ENCODE results near the gene RHOT1.
"Not testable (repeated sequence)": the region's sequence is repeated elsewhere in the genome, so short reads cannot be mapped to it uniquely, and the experiment has no call there.

RHOT1 gene

DNA sequence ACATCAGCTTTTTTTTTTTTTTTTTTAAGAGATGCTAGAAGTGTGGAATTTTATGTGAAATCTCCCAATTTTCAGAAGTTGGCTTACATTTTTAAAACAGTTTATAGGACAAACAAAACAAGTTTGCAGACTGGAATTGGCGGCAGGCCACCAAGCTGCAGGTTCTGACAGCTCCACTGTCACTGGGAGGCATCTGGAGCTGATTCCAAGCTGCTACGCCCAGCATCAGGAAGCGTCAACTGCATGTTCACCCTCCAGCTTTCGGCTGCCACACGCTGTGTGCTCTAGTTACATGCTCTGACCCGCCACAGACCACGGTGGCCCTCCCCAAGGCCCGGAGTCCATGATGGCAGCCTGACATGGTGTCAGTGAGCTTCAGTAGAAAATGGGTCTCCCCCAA, 26.8 kb upstream of the RHOT1 start:
- not testable (repeated sequence) for H3K27ac Mint-ChIP-seq; H3K4me3 Mint-ChIP-seq; DNase-seq; H3K9me3 Mint-ChIP-seq; ATAC-seq; H3K27me3 Mint-ChIP-seq; H3K36me3 Mint-ChIP-seq (ENCODE audit: low read depth)
- peaks cover 14% of the 10 kb centered on the region for H3K4me1 Mint-ChIP-seq

DNA sequence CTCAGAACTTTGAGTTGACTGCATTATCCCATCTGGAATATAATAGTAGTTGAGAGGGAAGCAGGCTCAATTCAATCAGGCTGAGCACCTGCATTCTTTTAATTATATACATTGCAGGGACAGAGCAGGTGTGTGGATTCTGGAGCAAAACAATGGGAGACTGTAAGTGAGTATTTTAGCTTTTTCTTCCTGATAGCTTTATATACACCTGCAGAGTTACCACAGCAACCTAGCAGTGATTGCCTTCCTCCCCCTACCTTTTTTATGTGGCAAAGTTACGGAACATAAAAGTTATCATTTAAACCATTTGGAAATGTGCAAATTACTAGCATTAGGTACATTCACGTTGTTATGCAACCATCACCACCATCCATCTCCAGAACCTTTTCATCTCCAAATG, 25.4 kb upstream of the RHOT1 start:
- no peak overlapping the region for H3K4me3 Mint-ChIP-seq
- no peaks in the 10 kb centered on the region for H3K36me3 Mint-ChIP-seq (ENCODE audit: low read depth)
- peaks cover 14% of the 10 kb centered on the region for H3K4me1 Mint-ChIP-seq
- H3K27me3 Mint-ChIP-seq: no peaks in the 10 kb centered on the region
- H3K9me3 Mint-ChIP-seq: no peaks in the 10 kb centered on the region
- ATAC-seq (no peak), DNase-seq (no peak)
- H3K27ac Mint-ChIP-seq: no peak overlapping the region

DNA sequence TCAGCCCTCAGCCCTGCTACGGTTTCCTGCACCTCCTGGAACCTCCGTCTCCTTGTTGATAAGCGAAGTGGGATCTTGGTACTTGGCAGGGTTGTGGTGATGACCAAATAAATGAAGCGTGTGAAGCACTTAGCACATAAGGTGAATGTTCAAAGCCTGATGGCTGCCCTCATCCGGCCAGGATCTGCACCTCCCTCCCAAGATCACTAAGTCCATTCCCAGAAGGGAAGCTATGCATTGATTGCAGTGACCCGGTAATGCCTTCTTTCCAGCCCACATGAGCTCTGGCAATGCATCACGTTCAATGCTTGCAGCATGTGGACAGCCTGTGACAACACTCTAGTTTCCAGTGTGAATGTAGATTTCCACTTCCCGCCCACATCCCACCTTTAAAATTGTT, 24.9 kb upstream of the RHOT1 start:
- Mint-ChIP-seq H3K27me3 (no peaks in the 10 kb centered on the region), H3K27ac (no peak overlapping the region), H3K36me3 (ENCODE audit: low read depth) (no peaks in the 10 kb centered on the region), H3K4me1 (peaks cover 14% of the 10 kb centered on the region), H3K4me3 (no peak overlapping the region), H3K9me3 (no peaks in the 10 kb centered on the region)
- ATAC-seq: peak; percentile 36
- DNase-seq: no peak

DNA sequence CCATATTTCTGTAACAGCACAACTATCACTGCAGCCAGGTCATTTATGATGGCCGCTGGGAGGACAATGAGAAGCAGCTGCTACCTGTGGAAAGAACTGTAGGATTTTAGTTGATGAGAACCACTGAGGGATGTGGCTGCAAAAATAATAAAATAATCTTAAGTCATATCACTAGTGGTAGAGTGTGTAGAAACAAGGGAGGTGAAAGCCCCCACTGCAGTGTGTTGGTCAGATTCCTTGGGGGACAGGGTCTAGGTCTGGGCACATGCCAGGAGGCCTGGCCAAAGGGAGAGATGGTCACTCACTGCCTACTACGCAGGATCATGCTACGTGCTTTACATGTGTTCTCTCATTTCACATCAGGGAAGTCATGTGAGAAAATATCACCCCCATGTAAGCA, 24.2 kb upstream of the RHOT1 start:
- not testable (repeated sequence) for H3K27me3 Mint-ChIP-seq; H3K36me3 Mint-ChIP-seq (ENCODE audit: low read depth); DNase-seq; ATAC-seq; H3K4me3 Mint-ChIP-seq; H3K27ac Mint-ChIP-seq; H3K9me3 Mint-ChIP-seq
- peaks cover 14% of the 10 kb centered on the region for H3K4me1 Mint-ChIP-seq

DNA sequence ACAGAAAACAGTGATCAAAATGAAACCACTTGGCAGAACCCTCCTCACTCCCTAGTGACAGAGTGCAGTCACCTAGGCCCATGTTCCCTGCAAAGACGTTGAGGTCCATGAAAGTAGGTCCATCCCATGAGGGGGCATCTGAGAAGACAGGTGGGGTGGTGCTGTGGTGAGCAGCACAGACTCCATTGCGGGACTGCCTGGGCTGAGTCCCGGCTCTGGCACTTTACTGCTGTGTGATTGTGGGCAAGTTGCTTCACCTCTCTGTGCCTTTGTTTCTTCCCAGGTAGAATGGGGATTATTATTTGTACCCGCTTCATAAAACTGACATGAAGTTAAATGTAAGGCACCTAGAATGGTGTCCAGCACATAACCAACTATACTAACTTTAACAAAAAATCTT, 23.5 kb upstream of the RHOT1 start:
- ATAC-seq (no peak), DNase-seq (no peak)
- no peaks in the 10 kb centered on the region for H3K27me3 Mint-ChIP-seq
- no peak overlapping the region for H3K27ac Mint-ChIP-seq
- H3K36me3 Mint-ChIP-seq (ENCODE audit: low read depth): no peaks in the 10 kb centered on the region
- peaks cover 14% of the 10 kb centered on the region for H3K4me1 Mint-ChIP-seq
- H3K9me3 Mint-ChIP-seq: no peaks in the 10 kb centered on the region
- H3K4me3 Mint-ChIP-seq: no peak overlapping the region

DNA sequence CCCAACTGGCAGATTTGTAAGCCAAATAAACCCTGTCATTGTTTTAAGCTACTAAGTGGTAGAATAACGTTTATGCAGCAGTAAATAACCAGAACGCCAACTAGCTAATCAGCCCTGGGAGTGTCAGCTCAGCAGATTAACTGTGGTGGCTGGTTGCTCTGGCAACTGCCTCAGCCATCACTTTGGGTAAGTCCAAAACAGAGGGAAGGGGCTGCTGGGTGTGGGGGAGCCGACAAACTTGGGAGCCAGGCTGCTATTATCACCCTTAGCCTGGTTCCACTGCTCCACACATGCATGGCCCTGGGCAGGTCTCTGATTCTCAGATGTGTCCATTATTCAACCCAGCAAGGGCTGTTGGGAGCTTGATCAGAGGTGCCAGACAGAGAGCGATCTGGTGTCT, 22.2 kb upstream of the RHOT1 start:
- DNase-seq (no peak), ATAC-seq (no peak)
- H3K4me1 Mint-ChIP-seq: peaks cover 12% of the 10 kb centered on the region
- no peaks in the 10 kb centered on the region for H3K27me3 Mint-ChIP-seq
- H3K27ac Mint-ChIP-seq: no peak overlapping the region
- no peaks in the 10 kb centered on the region for H3K9me3 Mint-ChIP-seq
- no peak overlapping the region for H3K4me3 Mint-ChIP-seq
- H3K36me3 Mint-ChIP-seq (ENCODE audit: low read depth): no peaks in the 10 kb centered on the region

DNA sequence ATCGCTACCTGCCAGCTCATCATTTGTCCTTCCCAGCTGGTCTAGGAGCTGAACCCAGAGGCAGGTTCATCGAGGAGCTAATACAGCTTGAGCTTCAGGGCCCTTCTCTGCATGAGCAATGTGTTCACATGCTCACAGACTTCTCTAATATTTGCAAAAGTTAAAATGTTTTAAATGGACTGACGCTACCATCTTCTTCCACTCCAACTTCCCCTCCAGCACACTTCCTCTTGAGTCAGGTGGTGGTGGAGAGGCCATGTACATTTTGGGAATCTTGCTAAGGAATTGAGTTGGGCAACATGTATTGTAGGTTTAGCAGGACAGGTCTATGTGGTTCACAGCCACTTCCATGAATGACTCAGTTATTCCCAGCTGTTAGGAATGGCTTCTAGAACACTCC, 21.6 kb upstream of the RHOT1 start:
- Mint-ChIP-seq H3K4me3 (no peak overlapping the region), H3K36me3 (ENCODE audit: low read depth) (no peaks in the 10 kb centered on the region), H3K9me3 (no peaks in the 10 kb centered on the region), H3K4me1 (peaks cover 12% of the 10 kb centered on the region), H3K27ac (no peak overlapping the region), H3K27me3 (no peaks in the 10 kb centered on the region)
- no peak for ATAC-seq
- DNase-seq: no peak

DNA sequence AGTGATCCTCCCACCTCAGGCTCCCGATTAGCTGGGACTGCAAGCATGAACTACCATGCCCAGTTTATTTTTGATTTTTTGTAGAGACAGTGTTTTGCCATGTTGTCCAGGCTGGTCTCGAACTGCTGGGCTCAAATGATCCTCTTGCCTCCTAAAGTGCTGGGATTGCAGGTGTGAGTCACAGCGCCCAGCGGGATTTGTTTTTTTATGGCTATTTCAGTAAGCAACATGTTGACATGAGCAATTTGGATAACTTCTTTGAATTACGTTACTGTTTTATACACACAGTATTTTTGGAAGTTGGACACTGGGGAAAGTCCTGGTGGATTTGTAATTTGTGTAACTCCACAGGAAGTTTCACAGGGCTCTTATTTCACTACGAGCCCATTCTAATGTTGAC, 18.5 kb upstream of the RHOT1 start:
- ATAC-seq: no peak
- Mint-ChIP-seq H3K27ac (no peak overlapping the region), H3K4me1 (peaks cover 12% of the 10 kb centered on the region), H3K27me3 (no peaks in the 10 kb centered on the region), H3K36me3 (ENCODE audit: low read depth) (peaks cover 5% of the 10 kb centered on the region), H3K4me3 (no peak overlapping the region), H3K9me3 (no peaks in the 10 kb centered on the region)
- DNase-seq: no peak

DNA sequence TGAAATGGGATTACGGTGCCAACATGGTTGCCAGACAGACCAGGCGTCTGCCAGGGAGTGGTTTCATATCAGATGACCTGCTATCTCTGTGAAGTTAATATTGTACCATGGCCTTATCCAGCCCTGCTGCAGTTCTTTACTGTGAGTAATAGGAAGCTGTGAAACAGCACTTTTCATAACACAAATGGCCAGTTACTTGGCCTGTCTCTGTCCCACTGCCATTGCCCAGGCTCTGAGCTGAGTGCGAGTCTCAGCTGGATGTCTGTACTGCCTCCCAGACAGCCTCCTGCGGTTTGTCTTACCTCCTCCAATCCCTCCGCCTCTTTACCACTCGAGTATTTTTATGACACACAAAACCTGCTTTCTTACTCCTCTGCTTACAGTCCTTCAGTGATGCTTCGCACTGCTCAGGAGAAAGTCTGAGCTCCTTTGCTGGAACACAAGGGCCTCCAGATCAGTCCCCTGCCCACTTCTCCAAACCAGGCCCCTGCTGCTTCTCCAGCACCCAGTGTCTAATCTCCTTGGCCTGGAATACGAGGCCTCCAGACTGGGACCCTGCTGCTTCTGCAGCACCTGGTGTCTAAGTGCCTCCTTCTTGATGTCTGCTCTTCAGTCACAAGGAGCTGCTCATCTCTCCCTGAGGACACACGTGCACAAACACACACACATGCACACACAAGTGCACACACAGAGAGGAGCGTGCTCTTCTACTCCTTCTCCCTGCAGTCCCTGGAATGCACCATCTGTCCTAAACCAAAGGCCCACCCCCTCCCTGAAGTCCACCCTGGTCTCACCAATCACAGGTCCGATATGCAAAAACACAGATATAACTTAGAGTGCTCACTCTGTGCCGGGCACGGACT, 17.1 kb upstream of the RHOT1 start:
- peak overlapping the region; percentile 40 for H3K27ac Mint-ChIP-seq
- peaks cover 5% of the 10 kb centered on the region for H3K36me3 Mint-ChIP-seq (ENCODE audit: low read depth)
- no peak for DNase-seq
- H3K9me3 Mint-ChIP-seq: no peaks in the 10 kb centered on the region
- no peak overlapping the region for H3K4me3 Mint-ChIP-seq
- no peaks in the 10 kb centered on the region for H3K27me3 Mint-ChIP-seq
- ATAC-seq: no peak
- peaks cover 15% of the 10 kb centered on the region for H3K4me1 Mint-ChIP-seq

DNA sequence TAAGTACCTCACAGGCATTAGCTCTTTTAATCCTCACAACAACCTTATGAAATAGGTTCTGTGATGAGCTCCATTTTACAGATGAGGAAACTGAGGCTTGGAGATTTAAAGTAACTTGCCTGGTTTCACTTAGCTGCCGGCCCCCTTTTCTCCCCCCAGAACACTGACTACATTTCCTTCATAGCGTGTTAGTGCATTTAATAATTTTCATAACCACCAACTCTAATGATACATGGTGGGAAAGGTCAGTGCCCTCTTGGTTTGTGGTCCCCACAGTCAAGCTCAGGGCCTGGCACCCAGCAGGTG, 16.5 kb upstream of the RHOT1 start:
- Mint-ChIP-seq H3K4me3 (no peak overlapping the region), H3K36me3 (ENCODE audit: low read depth) (peaks cover 5% of the 10 kb centered on the region), H3K27ac (peak overlapping the region; percentile 99), H3K4me1 (peaks cover 15% of the 10 kb centered on the region), H3K9me3 (no peaks in the 10 kb centered on the region), H3K27me3 (no peaks in the 10 kb centered on the region)
- DNase-seq (no peak), ATAC-seq (no peak)

DNA sequence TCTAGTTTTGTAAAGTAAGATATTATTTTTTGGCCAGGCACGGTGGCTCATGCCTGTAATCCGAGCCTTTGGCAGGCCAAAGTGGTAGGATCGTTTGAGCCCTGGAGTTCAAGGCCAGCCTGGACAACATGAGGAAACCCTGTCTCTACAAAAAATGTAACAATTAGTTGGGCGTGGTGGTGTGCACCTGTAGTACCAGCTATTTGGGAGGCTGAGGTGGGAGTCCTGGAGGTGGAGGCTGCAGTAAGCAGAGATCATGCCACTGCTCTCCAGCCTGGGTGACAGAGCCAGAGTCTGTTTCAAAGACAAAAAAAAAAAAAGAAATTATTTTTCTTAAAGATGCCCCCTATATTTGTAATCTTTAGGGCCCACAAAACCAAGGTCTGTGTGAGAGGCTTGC, 16.0 kb upstream of the RHOT1 start:
- ATAC-seq (no peak), DNase-seq (no peak)
- H3K4me3 Mint-ChIP-seq: no peak overlapping the region
- no peaks in the 10 kb centered on the region for H3K9me3 Mint-ChIP-seq
- peak overlapping the region; percentile 99 for H3K27ac Mint-ChIP-seq
- peaks cover 15% of the 10 kb centered on the region for H3K4me1 Mint-ChIP-seq
- peaks cover 5% of the 10 kb centered on the region for H3K36me3 Mint-ChIP-seq (ENCODE audit: low read depth)
- no peaks in the 10 kb centered on the region for H3K27me3 Mint-ChIP-seq

DNA sequence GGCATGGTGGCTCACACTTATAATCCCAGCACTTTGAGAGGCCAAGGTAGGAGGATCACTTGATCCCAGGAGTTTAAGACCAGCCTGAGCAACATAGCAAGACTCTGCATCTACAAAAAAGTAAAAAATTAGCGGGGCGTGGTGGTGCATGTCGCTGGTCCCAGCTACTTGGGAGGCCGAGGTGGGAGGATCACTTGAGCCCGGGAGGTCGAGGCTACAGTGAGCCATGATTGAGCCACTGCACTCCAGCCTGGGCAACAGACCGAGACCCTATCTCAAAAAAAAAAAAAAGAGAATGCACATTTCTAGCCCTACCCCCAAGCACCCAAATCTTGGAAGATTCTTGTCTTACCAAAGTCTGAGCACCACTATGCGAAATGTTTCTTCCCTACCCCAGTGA, 15.6 kb upstream of the RHOT1 start:
- ATAC-seq (no peak), DNase-seq (no peak)
- Mint-ChIP-seq H3K36me3 (ENCODE audit: low read depth) (peaks cover 5% of the 10 kb centered on the region), H3K9me3 (no peaks in the 10 kb centered on the region), H3K27me3 (no peaks in the 10 kb centered on the region), H3K27ac (peak overlapping the region; percentile 99), H3K4me1 (peaks cover 15% of the 10 kb centered on the region), H3K4me3 (peak overlapping the region; percentile 99)

DNA sequence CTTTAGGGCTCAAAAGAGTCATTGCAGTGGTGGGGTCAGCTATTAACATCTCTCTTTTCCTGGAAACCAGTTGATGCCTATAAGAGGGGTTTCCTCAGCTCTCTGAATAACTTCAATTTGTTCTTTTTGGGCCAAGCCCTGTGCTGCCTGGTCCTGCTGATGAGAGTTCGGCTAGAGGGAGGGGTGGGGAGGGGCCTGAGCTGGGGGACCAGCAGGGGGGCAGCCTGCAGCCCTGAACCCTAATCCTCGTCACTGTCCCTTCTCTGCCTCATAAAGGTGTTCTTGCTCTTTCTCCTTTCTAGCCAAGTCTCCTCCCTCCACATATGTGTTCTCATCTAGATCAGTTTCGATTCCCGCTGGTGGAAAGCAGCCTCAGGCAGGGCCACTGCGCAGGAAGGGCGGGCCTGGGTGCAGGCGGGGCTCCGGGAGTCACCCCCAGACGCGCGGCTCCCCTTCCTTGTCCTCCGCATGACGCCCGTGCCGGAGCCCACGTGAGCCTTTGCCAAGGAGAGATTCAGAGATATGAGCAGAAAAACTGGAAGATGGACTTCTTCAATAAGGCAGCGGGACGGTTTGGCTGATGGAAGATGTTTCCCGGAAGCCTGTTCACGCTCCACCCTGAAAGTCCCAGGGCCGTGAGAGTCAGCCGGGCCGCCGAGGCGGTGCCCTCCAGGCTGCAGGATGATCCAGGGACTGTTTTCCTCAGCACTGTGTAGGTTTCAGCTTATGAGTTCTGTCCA, 15.0 kb upstream of the RHOT1 start:
- Mint-ChIP-seq H3K36me3 (ENCODE audit: low read depth) (peaks cover 5% of the 10 kb centered on the region), H3K9me3 (no peaks in the 10 kb centered on the region), H3K4me3 (peak overlapping the region; percentile 99), H3K27me3 (no peaks in the 10 kb centered on the region), H3K4me1 (peaks cover 15% of the 10 kb centered on the region), H3K27ac (peak overlapping the region; percentile 99)
- peak; percentile 100 for ATAC-seq
- DNase-seq: peak; percentile 82

DNA sequence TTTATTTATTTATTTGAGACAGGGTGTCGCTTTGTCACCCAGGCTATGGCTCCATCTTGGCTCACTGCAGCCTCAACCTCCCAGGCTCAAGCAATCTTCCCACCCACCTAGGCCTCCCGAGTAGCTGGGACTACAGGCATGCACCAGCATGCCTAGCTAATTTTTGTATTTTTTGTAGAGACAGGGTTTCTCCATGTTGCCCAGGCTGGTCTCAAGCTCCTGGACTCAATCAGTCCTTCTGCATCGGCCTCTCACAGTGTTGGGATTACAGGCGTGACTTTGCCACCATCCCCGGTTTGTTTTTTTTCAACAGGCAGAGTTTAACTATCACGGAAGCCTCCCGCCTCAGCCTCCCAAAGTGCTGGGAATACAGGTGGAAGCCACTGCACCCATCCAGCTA, 13.8 kb upstream of the RHOT1 start:
- H3K4me3 Mint-ChIP-seq: peak overlapping the region; percentile 99

DNA sequence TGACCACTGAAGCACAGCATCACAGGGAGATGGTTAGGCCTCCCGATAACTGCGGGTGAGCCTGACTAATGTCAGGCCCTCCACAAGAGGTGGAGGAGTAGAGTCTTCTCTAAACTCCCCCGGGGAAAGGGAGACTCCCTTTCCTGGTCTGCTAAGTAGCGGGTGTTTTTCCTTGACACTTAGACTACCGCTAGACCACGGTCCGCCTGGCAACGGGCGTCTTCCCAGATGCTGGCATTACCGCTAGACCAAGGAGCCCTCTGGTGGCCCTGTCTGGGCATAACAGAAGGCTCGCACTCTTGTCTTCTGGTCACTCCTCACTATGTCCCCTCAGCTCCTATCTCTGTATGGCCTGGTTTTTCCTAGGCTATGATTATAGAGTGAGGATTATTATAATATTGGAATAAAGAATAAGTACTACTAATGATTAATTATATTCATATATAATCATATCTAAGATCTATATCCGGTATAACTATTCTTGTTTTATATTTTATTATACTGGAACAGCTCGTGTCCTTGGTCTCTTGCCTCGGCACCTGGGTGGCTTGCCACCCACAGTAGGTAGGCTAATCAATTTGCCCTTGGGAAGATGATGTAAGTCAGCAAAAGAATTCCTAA, 6.7 kb upstream of the RHOT1 start:
- peak; percentile 20 for DNase-seq
- not testable (repeated sequence) for H3K4me3 Mint-ChIP-seq; ATAC-seq; H3K36me3 Mint-ChIP-seq (ENCODE audit: low read depth); H3K4me1 Mint-ChIP-seq; H3K27ac Mint-ChIP-seq; H3K9me3 Mint-ChIP-seq; H3K27me3 Mint-ChIP-seq

More for the DNA sequence above, 13.8 kb upstream of the RHOT1 start:
- not testable (repeated sequence) for H3K27ac Mint-ChIP-seq; DNase-seq; ATAC-seq; H3K36me3 Mint-ChIP-seq (ENCODE audit: low read depth); H3K9me3 Mint-ChIP-seq; H3K27me3 Mint-ChIP-seq
- H3K4me1 Mint-ChIP-seq: peaks cover 15% of the 10 kb centered on the region
